GM19455 (cell line): ENCODE measurements around the gene PLD4.

Experiments used
- ATAC-seq: cut with Tn5 transposase; IDR thresholded peaks from one replicate; pipeline ENCODE4 v1.9.1; 2021; ENCODE audit not compliant: unreplicated experiment

Gene PLD4

DNA sequence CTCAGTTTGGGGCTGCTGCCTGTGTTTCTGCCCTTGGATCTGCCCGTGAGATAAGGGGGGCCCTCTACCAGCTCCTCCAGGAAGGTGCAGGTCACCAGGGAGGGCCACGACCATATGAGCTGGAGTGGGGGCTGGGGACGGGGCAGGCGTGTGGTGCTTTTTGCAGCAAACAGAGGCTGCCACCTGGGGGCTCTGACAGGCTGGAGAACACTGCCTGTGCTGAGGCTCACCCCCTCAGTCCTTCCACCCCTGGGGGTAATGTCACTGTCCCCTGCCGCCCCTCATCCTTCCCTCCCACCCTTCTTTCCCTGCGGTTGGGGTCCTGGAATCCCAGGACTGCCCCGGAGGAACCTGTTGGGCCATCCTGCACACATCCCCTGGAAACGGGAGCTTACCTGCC, 3.2 kb downstream of the PLD4 start:
- no peak for ATAC-seq

DNA sequence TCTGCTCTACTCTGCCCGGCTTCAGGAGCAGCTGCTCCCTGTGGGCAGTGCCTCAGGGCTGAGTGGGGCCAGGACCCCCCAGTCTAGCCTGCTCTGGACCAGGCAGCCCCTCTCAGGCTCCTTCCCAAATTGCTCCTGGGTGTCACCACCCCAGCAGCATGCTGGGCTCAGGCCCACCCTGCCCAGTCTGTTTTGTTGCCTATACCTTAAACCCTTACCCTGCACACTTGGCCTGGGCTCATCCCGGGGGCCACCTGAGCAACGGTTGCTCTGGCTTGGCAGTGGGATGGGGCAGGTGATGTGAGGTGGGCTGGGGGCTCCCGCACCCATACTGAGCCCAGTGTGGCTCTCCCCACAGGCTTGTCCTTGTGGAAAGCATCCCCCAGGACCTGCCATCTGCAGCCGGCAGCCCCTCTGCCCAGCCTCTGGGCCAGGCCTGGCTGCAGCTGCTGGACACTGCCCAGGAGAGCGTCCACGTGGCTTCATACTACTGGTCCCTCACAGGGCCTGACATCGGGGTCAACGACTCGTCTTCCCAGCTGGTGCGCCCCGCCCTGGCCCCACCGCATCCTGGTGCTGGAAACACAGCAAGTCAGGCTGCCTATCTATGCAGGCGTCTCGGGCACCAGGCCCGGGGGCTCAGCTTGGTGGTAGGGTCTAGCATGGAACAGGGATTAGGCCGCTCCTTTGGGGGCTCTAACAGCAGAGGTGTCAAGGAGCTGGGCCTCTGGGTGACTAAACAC, 3.9 kb downstream of the PLD4 start:
- ATAC-seq = no peak

DNA sequence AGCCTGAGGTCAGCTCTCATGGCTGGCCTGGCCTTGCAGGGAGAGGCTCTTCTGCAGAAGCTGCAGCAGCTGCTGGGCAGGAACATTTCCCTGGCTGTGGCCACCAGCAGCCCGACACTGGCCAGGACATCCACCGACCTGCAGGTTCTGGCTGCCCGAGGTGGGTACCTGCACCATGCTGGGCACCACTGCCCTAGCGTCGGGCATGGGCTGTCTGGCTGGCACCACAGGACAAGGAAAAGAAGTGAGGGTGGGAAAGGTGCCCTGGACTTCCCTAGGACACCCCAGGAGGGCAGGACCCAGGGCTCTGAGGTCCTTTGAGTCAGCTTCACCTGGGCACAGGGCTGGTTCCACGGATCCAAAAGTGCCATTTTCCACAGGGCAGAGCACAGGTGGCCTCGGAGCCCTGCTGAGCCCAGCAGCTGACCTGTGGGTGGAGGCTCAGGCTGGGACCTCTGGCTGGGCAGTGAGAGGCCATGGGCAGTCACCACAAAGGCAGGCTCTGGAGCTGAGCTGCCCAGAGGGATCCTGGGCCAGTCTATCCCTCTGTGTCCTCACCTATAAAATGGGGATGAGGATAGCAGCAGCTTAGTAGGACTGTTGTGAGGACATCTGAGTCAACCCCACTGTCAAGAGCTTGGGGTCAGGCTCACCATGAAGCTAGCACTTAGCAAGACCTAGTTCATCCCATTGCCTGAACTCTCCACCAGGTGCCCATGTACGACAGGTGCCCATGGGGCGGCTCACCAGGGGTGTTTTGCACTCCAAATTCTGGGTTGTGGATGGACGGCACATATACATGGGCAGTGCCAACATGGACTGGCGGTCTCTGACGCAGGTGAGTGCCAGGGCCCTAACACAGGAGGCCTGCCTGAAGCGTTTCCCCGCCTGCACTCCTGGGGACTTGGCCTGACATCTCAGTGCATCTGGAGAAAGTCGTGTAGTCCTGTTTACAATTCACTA, 4.9 kb downstream of the PLD4 start:
- no peak for ATAC-seq

DNA sequence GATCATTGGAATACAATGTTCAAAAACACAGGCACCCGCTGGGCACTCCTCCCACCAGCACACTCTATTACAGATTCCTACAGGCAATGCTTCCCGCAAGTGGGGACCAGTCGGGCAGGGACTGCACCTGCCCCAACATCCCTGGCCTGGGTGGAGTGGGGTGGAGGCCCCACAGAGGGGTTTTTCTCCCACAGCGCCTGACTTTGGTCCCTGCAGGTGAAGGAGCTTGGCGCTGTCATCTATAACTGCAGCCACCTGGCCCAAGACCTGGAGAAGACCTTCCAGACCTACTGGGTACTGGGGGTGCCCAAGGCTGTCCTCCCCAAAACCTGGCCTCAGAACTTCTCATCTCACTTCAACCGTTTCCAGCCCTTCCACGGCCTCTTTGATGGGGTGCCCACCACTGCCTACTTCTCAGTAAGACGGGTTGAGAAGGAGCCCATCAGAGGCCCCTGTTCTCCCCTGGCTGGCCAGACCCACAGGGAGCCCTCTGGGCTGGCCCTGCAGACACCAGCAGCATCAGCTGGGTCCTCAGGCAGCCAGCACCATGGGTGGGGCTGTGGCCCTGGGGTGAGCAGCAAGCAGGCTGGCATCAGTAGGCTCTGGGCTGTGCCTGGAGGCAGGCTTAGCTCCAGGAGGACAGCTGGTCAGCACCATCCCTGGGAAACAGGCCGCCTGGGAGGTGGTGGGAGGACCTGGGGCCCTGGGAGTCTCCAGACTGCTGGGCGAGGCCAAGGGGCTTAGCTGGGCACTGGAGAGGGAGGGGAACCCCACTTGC, 6.0 kb downstream of the PLD4 start:
- no peak for ATAC-seq

DNA sequence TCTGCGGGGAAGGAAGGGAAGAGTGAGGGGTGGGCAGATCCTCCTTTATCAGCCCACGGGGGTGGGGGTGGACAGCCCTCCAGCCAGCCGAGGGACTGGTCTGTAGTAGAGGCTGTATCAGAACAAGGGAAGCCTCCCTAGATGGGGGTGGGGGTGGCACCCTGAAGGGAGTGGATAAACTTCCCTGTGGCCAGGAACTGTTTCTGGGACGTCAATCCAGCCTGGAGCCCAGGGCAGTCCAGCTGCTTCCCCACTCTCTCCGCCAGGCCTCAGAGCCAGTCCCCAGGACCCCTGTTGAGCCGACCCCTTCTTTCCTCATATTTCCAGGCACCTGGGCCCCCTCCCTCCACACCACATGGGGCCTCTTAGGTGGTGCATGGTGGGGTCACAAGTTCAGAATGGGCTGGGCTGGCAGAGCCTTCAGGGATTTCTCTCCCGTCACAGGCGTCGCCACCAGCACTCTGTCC, 6.7 kb downstream of the PLD4 start:
- ATAC-seq = no peak

DNA sequence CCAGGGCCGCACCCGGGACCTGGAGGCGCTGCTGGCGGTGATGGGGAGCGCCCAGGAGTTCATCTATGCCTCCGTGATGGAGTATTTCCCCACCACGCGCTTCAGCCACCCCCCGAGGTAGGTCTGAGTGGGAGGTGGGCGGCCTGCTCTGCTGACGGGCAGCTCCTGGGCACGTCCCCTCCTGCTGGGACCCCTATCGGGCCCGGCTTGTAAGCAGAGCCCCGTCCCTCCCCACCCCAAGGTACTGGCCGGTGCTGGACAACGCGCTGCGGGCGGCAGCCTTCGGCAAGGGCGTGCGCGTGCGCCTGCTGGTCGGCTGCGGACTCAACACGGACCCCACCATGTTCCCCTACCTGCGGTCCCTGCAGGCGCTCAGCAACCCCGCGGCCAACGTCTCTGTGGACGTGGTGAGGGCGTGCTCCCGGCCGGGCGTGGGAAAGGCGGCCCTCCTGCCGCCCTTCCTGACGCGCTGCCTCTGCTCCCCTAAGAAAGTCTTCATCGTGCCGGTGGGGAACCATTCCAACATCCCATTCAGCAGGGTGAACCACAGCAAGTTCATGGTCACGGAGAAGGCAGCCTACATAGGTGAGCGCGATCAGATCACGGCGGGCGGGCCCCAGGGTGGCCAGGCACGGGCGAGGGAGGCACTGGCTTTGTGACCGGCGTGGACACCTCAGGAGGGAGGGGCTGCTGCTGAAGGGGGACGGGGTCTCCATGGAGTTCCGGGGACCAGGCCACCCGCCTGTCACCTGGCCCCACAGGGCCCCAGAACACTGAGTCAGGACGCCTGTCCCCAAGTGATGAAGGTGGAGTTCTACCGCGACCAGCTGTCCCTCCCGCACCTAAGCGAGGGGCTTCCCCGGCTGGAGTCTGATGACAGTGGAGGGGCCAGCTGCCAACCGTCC, 7.3 kb downstream of the PLD4 start:
- ATAC-seq = no peak

DNA sequence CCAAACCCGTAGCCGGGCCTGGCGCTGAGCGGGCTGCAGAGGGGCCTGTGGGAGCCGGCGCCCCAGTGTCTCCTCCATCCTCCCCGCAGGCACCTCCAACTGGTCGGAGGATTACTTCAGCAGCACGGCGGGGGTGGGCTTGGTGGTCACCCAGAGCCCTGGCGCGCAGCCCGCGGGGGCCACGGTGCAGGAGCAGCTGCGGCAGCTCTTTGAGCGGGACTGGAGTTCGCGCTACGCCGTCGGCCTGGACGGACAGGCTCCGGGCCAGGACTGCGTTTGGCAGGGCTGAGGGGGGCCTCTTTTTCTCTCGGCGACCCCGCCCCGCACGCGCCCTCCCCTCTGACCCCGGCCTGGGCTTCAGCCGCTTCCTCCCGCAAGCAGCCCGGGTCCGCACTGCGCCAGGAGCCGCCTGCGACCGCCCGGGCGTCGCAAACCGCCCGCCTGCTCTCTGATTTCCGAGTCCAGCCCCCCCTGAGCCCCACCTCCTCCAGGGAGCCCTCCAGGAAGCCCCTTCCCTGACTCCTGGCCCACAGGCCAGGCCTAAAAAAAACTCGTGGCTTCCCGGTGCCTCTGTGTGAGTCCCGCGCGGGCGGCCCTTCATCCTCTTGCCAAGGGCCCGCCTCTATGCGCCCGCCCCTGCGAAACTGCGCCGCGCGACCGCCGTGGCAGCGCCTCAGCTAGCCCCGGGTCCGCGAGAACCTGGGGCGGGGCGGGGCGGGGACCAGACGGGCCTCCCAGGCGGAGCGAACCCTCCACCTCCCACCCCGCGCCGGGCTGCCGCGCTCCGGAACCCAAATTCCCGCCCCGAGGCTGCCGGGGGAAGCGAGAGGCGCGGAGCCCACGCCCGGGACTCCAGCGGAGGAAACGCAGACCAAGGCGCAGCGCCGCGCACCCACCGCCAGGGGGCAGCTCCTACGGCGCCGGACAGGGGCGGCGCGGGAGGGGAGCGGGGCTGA, 8.3 kb downstream of the PLD4 start:
- ATAC-seq = no peak

DNA sequence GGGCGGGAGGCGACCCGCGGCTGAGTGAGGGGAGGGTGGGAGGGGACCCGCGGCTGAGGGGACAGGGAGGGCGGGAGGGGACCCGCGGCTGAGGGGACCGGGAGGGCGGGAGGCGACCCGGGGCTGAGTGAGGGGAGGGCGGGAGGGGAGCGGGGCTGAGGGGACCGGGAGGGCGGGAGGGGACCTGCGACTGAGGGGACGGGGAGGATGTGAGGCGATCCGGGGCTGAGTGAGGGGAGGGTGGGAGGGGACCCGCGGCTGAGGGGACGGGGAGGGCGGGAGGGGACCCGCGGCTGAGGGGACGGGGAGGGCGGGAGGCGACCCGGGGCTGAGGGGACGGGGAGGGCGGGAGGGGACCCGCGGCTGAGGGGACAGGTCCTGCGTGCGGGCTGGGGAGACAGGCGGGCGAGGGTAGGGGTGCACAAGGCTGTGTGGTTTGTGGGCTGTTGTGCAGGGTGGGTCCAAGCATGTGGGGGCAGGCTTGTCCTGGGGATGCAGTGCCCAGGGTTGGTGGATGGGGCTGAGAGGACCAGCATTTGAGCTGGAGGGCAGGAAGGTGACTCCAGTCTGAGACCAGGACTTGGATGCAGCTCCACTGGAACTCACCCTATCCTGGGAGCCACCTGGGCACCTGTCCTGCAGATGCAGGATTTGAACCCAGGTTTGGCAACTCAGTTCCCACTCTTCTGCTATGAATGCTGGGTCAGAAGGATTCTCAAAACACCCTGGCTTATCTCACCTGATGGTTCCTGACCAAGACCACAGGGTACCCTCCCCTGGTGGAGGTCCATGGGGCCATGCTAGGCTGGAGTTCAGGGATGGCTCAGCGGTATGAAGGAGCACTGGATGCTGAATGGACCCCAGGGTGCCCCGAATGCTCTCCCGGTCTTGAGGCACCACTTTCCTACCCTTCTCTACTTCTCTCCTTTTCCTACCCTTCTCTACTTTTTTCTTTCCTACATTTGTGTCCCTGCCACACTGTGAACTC, 9.4 kb downstream of the PLD4 start:
- no peak for ATAC-seq

DNA sequence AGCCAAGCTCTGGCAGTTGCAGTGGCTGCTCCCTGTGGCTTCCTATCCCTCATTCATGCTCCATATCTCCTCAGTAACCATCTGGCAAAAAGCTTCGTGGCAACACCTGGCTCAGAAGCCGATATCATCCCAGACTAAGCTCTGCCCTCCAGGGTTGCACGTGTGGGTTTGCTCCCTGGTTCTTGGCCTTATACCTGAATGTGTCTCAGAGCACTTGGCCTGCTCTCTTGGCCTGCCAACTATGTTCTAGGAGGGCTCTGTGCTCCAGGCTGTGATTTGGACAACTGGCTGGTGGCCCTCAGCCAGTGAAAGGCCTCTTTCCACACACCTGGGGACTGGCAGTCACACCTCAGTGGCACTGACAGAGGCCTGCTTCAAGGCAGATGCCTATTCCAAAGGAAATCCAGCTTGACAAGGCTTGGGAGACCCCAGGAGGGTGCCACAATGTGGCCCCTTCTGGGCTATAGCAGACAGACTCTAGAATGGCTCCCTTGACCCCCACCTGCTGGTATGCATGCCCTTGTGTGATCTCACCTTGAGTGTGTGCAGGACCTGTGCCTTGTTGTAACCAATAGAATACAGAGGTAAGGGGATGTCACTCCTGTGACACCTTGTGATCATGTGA, 10.5 kb downstream of the PLD4 start:
- ATAC-seq = no peak

DNA sequence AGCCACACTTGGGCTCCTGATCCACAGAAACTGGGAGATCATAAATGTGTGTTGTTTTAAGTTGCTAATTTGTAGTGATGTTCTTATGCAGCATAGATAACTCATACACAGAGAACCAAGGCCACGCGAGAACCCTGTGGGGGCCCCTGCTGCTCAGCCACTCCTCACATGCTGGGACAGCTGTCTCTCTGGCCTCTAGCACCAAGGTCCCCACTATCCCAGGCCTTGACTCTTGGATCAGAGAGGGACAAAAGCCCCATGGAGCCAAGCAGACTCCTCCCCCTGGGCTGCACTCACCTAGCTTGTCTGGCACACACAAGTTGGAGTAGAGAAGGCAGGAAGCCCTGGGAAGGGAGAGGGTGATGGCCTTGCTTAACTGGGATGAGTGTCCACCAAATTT, 11.3 kb downstream of the PLD4 start:
- no peak for ATAC-seq

DNA sequence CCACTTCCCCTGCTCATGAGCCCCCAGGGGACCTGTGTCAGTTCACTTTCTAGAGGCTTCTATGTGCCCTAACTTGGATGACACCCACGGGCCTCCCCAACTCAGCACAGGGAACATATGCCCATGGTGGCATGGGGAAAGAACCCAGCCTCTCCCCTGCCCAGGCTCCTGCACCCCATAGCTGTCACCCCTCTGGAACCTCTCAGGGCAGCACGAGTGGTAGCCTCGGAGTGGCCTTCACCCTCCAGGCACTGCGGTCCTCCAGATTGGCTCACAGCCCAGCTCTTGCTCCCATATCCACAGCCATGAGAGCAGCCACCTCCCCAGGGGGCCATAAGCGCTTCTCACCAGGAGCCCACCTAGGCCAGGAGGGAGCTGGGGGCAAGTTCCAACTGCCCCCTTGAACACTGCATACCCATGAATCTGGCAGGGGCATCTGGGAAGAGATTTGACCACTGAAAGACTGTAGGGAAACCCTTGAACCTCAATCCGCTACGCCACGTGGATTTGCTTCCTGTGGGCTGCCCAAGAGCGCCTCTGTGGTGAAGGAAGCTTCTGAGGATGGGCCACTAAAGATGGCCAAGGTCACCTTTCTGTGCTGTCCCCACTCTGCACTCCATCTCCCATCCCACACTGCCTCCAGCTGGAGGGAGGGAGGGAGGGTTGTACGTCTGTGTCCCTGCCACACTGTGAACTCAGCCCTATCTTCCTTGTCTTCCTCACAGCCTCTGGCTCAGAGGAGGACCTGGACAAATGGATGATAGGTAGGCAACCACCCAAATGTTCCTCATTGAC, 11.9 kb downstream of the PLD4 start:
- no peak for ATAC-seq

DNA sequence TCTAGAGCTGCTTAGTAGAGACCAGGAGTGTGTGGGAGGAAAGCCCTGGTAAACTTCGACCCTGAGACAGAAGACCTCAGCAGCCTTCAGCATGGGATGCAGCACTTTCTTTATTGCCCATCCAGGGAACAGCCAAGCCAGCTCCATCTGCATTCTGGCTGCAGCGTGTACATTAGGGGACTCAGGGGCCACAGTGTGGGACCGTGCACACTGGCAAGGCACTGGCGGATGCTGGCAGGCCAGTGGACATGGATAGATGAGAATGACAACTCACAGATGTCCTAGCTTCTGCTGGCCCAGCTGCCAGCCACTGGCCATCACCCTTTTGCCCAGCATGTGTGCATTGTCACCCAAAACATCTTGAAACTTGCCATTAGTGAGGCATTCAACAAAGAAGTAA, 12.5 kb downstream of the PLD4 start:
- no peak for ATAC-seq

DNA sequence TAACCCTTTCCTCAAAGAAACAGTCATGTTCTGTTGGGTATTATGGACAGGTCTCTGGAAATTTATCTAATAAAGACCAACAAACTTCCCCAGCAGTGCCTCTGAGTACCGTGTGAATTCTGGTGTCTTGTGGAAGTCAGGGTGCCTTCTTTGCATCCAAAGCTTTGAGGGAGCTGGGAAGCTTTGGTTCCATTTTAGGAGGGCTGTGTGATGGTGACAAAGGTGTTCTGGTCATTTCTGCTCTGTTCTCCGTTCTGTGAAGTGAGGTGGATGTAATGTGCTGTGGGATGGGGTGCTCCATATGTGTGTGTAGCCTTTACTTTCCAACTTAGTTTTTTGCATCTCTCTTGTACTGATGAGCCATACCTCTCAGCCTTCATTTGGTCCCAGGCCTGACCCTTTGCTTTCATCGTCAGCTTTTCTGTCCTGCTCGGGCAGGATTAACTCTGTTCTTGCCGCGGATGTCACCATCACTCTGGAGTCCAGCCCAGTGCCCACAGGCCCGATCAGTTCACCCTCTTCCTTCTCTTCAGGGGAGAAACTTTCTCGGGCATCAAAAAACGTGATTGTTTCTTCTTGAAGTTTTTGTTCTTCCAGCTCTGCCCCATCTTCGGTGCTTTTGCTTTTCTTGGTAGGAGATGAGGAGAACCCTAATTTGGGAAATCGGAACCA, 13.2 kb downstream of the PLD4 start:
- no peak for ATAC-seq

DNA sequence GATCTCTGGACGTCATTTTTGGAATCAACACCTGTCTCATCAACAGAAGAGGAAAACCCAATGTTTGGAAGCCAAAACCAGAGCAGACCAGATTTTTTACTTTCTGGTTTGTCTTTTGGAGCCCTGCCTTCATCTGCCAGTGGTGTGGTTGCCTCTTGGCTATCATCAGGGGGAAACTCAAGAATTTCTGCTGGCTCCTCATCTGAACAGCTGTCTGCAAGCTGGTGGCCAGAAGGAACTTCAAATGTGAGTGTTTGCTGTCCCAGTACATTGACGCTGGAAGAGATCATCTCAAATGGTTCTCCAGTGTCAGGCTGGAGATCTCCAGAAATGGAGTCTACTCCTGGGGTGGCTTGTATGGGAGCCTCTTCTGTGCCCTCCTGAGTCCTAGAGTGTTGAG, 13.8 kb downstream of the PLD4 start:
- ATAC-seq = no peak

DNA sequence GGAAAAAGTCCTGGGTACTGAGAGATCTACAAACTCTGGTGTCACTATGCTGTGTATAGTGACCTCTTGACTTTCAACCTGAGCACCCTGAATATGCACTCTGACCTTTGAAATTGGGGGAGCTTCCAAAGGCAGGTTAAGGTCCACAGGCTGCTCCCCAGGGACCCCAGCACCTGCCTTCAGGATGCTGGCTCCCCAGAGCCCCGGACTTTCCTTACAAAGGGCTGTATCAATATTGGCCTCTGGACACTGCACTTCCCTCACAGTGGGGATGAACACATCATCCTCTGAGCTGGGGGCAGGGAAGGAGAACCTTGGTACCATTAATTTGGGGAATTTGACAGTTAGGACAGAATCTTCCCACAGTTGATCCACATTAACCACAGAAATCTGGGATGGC, 14.3 kb downstream of the PLD4 start:
- no peak for ATAC-seq
